Loucy (cell line): ENCODE results near the gene SULT2B1.

Experiments used
- EZH2phosphoT487 ChIP-seq: fragments of 200-600 bp; IDR thresholded peaks from 2 replicates; pipeline ENCODE4 v1.6.1; 2018; ENCODE audit warnings: antibody characterized with exemption, mild to moderate bottlenecking, moderate library complexity, borderline replicate concordance
- TF ChIP-seq, protein P1 (sequence below): fragments of 200-600 bp; sonication (generic); conservative IDR thresholded peaks from 2 replicates; pipeline ENCODE4 v1.5.1; 2014; ENCODE audit warnings: mild to moderate bottlenecking, antibody characterized with exemption, low read length

GRCh38 chr19:48516536-48516935 is 35.4 kb upstream of the SULT2B1 start:
- TF ChIP-seq, protein P1, sequence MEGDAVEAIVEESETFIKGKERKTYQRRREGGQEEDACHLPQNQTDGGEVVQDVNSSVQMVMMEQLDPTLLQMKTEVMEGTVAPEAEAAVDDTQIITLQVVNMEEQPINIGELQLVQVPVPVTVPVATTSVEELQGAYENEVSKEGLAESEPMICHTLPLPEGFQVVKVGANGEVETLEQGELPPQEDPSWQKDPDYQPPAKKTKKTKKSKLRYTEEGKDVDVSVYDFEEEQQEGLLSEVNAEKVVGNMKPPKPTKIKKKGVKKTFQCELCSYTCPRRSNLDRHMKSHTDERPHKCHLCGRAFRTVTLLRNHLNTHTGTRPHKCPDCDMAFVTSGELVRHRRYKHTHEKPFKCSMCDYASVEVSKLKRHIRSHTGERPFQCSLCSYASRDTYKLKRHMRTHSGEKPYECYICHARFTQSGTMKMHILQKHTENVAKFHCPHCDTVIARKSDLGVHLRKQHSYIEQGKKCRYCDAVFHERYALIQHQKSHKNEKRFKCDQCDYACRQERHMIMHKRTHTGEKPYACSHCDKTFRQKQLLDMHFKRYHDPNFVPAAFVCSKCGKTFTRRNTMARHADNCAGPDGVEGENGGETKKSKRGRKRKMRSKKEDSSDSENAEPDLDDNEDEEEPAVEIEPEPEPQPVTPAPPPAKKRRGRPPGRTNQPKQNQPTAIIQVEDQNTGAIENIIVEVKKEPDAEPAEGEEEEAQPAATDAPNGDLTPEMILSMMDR = no peak
- no peak for TF ChIP-seq EZH2phosphoT487
